GM06990 (cell line): ENCODE data around the gene HS6ST2.

ENCODE experiments used
- DNase-seq: peaks from one replicate; pipeline ENCODE4 v3.0.0-alpha.2; 2011; ENCODE audit not compliant: insufficient read length; ENCODE audit errors: extremely low read depth
- H3K27me3 ChIP-seq: replicated peaks from 2 replicates; pipeline ENCODE4 v1.6.0; 2011; ENCODE audit warnings: low read length; ENCODE audit not compliant: control insufficient read depth, insufficient read depth
- H3K36me3 ChIP-seq: 2 replicates; pipeline ENCODE4 v1.5.1; 2011; ENCODE audit warnings: low read length; ENCODE audit not compliant: control insufficient read depth, insufficient read depth
- H3K4me3 ChIP-seq: replicated peaks from 2 replicates; pipeline ENCODE4 v1.5.1; 2011; ENCODE audit warnings: low read depth, mild to moderate bottlenecking, control low read depth, low read length
- TF ChIP-seq, protein P1 (sequence below): IDR thresholded peaks from 2 replicates; pipeline ENCODE4 v1.5.1; 2011; ENCODE audit warnings: low read length, control low read depth, mild to moderate bottlenecking, inconsistent platforms; ENCODE audit not compliant: insufficient read depth, poor library complexity, severe bottlenecking

HS6ST2 gene

DNA sequence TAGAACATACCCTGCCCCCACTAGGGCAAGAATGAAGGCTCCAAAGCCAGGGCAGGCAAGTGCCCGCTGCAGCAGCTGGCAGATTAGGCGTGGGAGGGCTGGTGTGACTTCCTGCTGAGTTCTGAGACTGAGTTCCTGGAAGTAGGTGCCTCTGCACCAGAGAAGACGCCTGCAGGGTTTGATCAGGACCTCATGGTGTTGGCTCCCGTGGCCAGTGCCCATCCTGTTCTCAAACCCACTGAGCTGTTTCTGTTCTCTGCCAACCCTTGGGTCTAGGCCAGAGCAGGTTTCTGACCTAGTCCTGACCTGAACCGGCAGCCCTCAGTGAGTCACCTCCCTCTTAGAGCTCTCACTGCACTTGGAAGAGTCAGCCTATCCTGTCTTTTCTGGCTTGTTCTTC, 220.7 kb downstream of the HS6ST2 start:
- TF ChIP-seq, protein P1, sequence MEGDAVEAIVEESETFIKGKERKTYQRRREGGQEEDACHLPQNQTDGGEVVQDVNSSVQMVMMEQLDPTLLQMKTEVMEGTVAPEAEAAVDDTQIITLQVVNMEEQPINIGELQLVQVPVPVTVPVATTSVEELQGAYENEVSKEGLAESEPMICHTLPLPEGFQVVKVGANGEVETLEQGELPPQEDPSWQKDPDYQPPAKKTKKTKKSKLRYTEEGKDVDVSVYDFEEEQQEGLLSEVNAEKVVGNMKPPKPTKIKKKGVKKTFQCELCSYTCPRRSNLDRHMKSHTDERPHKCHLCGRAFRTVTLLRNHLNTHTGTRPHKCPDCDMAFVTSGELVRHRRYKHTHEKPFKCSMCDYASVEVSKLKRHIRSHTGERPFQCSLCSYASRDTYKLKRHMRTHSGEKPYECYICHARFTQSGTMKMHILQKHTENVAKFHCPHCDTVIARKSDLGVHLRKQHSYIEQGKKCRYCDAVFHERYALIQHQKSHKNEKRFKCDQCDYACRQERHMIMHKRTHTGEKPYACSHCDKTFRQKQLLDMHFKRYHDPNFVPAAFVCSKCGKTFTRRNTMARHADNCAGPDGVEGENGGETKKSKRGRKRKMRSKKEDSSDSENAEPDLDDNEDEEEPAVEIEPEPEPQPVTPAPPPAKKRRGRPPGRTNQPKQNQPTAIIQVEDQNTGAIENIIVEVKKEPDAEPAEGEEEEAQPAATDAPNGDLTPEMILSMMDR, result no peak
- Histone ChIP-seq H3K4me3 (no peak overlapping the region), H3K36me3 (no peaks in the 10 kb centered on the region), H3K27me3 (0 out of 2 replicates have a peak, but pooled peaks cover 2% of the 10 kb centered on the region)
- no peak for DNase-seq

DNA sequence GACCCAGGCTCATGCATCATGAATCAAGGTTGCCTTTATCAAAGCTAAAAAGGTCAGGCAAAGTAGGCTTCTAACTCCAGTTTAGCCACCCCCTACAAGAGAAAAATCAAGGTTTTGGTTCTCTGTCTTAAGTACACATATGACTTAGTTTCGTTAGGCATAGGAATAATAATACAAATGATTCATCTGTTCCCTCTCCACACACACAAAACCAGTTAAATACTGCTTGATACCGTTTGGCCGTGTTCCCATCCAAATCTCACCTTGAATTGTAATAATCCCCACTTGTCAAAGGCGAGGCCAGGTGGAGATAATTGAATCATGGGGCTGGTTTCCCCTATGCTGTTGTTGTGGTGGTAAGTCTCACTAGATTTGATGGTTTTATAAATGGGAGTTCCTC, 226.2 kb downstream of the HS6ST2 start:
- H3K36me3 ChIP-seq, result no peaks in the 10 kb centered on the region
- TF ChIP-seq, protein P1, result no peak
- H3K4me3 ChIP-seq, result no peak overlapping the region
- no peaks in the 10 kb centered on the region for H3K27me3 ChIP-seq
- DNase-seq, result no peak

DNA sequence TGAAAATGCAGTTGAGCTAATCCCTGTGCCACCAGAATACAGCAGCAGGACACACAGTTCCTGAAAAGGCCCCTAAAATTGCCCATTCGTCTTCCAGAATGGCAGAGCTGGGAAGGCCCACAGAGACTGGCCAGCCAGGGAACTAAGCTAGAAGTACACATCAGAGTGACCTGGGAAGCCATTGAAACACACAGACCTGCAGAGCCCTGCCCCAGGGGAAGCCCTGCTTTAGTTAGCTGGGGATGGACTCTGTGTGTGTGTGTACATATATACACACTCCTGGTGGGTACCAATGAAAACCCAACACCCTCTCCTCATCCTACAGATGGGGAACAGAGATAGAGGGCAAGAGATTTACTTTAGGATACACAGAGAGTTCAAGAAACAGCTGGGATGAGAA, 227.7 kb downstream of the HS6ST2 start:
- DNase-seq, result no peak
- H3K4me3 ChIP-seq, result no peak overlapping the region
- H3K27me3 ChIP-seq, result no peaks in the 10 kb centered on the region
- H3K36me3 ChIP-seq, result no peaks in the 10 kb centered on the region
- TF ChIP-seq, protein P1, result no peak

DNA sequence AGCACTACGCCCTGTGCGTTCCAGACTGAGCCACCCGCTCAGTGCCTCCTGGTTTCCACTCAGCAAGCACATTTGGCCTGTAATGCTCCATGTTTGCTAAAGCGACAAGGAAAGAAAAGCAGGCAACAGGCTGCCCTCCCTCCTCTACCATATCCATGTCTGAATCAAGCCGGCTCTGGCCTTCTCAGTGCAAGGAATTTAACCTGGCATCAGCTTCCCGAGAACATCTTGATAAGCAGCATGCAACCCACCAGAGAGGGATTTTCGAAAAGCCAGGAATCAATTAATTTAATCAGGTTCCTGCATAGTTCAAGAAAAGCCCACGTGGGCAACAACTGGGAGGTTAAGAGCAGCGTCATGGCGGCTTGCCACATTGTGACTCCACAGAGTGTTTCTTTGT, 228.2 kb downstream of the HS6ST2 start:
- no peaks in the 10 kb centered on the region for H3K36me3 ChIP-seq
- TF ChIP-seq, protein P1, result no peak
- no peaks in the 10 kb centered on the region for H3K27me3 ChIP-seq
- no peak overlapping the region for H3K4me3 ChIP-seq
- DNase-seq, result no peak

DNA sequence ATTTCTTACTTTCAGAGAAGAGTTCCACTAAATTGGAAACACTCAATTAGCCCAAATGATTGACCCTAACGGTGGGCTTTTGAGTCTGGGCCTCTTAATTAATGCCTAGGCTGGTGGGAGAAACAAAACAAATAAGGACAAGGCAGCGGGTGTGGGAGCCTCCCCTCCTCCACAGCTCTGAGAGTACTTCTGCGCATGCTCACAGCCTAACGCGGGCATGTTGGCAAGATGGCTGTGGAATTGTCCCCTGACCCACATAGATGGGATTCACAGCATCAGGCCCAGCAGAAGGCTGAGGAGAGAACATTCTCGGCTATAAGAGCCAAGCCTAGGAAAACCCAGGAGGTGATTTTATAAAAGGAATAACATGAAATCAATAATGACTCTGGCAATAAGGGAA, 230.1 kb downstream of the HS6ST2 start:
- TF ChIP-seq, protein P1, result no peak
- no peaks in the 10 kb centered on the region for H3K36me3 ChIP-seq
- H3K4me3 ChIP-seq, result no peak overlapping the region
- DNase-seq, result no peak
- no peaks in the 10 kb centered on the region for H3K27me3 ChIP-seq

DNA sequence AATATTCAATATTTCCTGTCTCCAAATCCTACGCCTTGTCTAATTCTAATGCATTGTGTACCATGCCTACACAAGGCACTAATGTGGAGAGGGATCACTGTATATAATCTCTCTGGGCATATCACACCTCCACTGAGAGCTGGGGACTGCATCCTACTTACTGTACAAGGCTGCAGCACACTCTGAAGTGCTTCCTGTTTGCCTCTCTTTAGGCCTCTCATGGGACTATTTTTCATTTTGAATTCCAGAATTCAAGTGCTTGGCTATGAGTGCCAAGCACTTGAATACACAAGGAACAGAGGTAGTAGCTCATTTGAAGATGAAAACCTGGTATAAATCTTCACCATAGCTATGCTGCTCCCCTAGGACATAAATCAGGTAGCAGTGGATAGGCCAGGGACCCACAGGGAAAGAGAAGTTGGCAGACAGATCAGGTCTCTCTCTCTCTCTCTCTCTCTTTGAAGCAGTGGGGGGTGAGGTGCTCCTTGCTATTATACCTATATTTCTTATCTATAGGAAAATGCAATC, 239.9 kb downstream of the HS6ST2 start:
- no peak for DNase-seq
- Histone ChIP-seq H3K27me3 (no peaks in the 10 kb centered on the region), H3K4me3 (no peak overlapping the region), H3K36me3 (no peaks in the 10 kb centered on the region)
- TF ChIP-seq, protein P1, result no peak
